HG03095 (cell line): ENCODE data around the gene MYOCOS.
"Not testable (repeated sequence)": the region's sequence is repeated elsewhere in the genome, so short reads cannot be mapped to it uniquely, and the experiment has no call there.

Experiments
- ATAC-seq: cut with Tn5 transposase; IDR thresholded peaks from one replicate; pipeline ENCODE4 v1.9.1; 2021; ENCODE audit warnings: moderate library complexity; ENCODE audit not compliant: unreplicated experiment

MYOCOS gene

GRCh38 chr1:171622152-171622462, at the start of gene MYOCOS:
MYOCOS (plus strand) TSS chr1:171622243; CDS start chr1:171623884, 1,641 bp downstream.
- no peak for ATAC-seq

GRCh38 chr1:171576144-171576543, 45.9 kb upstream of the MYOCOS start:
- ATAC-seq, result no peak

- no peak for ATAC-seq
These were observed 40.8 kb upstream of the MYOCOS start for GRCh38 chr1:171581226-171581625.

- ATAC-seq, result no peak
These were observed 40.3 kb upstream of the MYOCOS start for GRCh38 chr1:171581766-171582165.

- no peak for ATAC-seq
These were observed 39.5 kb upstream of the MYOCOS start for GRCh38 chr1:171582589-171582988.

- ATAC-seq, result no peak
These were observed 38.3 kb upstream of the MYOCOS start for GRCh38 chr1:171583591-171584201.

GRCh38 chr1:171585715-171586114, 36.3 kb upstream of the MYOCOS start:
- no peak for ATAC-seq

GRCh38 chr1:171588230-171588629, 33.8 kb upstream of the MYOCOS start:
- ATAC-seq, result no peak

- no peak for ATAC-seq
These were observed 32.0 kb upstream of the MYOCOS start for GRCh38 chr1:171590022-171590421.

- no peak for ATAC-seq
These were observed 26.7 kb upstream of the MYOCOS start for GRCh38 chr1:171595324-171595723.

- no peak for ATAC-seq
These were observed 25.9 kb upstream of the MYOCOS start for GRCh38 chr1:171596119-171596518.

GRCh38 chr1:171596705-171597104, 25.3 kb upstream of the MYOCOS start:
- no peak for ATAC-seq

- no peak for ATAC-seq
These were observed 24.8 kb upstream of the MYOCOS start for GRCh38 chr1:171597203-171597602.

- not testable (repeated sequence) for ATAC-seq
These were observed 21.7 kb upstream of the MYOCOS start for GRCh38 chr1:171600310-171600709.

GRCh38 chr1:171600862-171601261, 21.2 kb upstream of the MYOCOS start:
- no peak for ATAC-seq

GRCh38 chr1:171603042-171603441, 19.0 kb upstream of the MYOCOS start:
- ATAC-seq, result not testable (repeated sequence)

GRCh38 chr1:171606402-171606941, 15.6 kb upstream of the MYOCOS start:
- ATAC-seq, result no peak

- no peak for ATAC-seq
These were observed 11.7 kb upstream of the MYOCOS start for GRCh38 chr1:171610385-171610784.

GRCh38 chr1:171611306-171611705, 10.7 kb upstream of the MYOCOS start:
- no peak for ATAC-seq

GRCh38 chr1:171613282-171613681, 8.8 kb upstream of the MYOCOS start:
- ATAC-seq, result no peak

- peak; percentile 38 for ATAC-seq
These were observed 6.7 kb upstream of the MYOCOS start for GRCh38 chr1:171615122-171615906.

- no peak for ATAC-seq
These were observed 5.5 kb upstream of the MYOCOS start for GRCh38 chr1:171616586-171616985.
